AG09319 (cell line): Measurements from ENCODE around the gene MEPE.

Experiments used
- DNase-seq: peaks from one replicate; pipeline ENCODE4 v3.0.0-alpha.2; 2010; ENCODE audit warnings: low read depth; ENCODE audit errors: extremely low read depth
- TF ChIP-seq, protein P1 (sequence below): IDR thresholded peaks from 2 replicates; pipeline ENCODE4 v1.5.1; 2011; ENCODE audit warnings: low read depth, mild to moderate bottlenecking, inconsistent platforms, low read length, moderate library complexity

The MEPE gene

DNA sequence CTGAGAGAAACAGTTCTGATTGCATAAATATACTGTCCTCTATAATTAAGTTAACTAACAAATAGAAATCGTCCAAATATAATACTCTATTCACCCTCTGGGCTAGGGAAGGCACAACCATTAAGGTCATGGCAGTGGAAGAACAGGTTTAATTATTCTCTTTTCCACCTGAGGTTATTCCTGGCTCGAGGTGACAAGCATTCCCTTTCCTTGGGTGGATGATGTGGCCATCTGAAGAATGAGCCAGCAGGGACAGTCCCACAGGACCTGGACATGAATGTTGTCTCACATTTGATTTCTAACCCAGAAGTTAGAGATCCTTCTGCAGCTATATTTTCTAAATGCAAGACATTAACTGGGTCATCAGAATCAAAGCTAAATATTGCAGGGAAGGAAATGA, 27.9 kb upstream of the MEPE start:
- TF ChIP-seq, protein P1, sequence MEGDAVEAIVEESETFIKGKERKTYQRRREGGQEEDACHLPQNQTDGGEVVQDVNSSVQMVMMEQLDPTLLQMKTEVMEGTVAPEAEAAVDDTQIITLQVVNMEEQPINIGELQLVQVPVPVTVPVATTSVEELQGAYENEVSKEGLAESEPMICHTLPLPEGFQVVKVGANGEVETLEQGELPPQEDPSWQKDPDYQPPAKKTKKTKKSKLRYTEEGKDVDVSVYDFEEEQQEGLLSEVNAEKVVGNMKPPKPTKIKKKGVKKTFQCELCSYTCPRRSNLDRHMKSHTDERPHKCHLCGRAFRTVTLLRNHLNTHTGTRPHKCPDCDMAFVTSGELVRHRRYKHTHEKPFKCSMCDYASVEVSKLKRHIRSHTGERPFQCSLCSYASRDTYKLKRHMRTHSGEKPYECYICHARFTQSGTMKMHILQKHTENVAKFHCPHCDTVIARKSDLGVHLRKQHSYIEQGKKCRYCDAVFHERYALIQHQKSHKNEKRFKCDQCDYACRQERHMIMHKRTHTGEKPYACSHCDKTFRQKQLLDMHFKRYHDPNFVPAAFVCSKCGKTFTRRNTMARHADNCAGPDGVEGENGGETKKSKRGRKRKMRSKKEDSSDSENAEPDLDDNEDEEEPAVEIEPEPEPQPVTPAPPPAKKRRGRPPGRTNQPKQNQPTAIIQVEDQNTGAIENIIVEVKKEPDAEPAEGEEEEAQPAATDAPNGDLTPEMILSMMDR: no peak

DNA sequence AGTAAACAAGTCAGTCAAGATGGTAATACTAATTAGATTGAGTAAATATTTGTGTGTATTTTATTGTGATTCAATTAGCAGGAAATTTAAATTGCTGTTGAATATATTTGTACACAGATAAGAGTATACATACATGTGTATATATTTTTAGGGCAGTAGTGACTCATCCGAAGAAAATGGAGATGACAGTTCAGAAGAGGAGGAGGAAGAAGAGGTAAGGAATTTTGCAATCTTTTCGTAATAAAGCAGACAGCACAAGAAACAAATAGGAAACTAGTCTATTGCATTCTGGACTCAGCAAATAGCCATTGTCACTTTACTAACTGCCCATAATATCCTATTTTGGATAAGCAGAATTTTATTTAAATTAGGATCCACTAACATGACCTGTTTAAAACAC, 26.8 kb upstream of the MEPE start:
- DNase-seq: no peak
- TF ChIP-seq, protein P1: no peak

More for the DNA sequence above, 27.9 kb upstream of the MEPE start:
- no peak for DNase-seq

DNA sequence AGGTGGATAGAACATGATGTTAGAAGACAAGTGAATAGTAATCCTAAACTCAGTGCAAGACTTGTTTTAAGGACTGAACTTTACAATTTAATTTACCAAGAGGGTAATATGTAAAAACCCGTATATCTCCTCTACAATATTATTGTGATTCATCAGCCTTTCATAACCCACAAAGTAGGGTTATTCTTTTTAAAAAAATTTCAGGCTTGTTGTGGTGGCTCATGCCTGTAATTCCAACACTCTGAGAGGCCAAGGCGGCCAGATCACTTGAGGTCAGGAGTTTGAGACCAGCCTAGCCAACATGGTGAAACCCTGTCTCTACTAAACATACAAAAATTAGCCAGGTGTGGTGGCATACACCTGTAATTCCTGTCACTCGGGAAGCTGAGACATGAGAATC, 26.2 kb upstream of the MEPE start:
- DNase-seq: no peak
- TF ChIP-seq, protein P1: no peak

DNA sequence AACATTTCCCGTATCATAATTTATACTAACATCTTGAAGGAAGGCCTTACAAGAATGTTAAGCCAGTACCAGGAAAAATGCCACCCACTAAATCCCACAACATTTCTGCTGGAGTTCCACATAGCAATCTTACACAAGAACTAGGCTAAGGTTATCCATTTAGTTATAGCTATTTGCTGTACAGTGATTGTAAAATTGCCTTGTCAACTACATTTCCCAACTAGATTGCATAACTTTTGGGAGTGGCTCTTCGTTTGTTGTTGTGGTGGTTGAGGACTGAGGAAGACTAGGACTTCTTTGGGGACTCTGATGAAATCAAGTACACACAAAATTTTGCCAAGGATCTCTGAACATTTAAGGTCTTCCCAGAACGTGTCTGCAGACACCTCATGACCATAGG, 25.4 kb upstream of the MEPE start:
- DNase-seq: no peak
- TF ChIP-seq, protein P1: no peak

DNA sequence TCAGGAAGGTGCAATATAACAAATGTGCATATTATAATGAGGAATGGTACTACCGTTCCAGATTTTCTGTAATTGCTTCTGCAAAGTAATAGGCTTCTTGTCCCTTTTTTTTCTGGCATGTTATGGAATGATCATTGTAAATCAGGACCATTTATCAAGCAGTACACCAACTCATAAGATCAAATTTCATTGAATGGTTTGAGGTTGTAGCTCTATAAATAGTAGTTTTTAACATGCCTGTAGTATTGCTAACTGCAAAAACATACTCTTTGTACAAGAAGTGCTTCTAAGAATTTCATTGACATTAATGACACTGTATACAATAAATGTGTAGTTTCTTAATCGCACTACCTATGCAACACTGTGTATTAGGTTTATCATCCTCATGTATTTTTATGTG, 20.8 kb upstream of the MEPE start:
- TF ChIP-seq, protein P1: no peak
- no peak for DNase-seq

DNA sequence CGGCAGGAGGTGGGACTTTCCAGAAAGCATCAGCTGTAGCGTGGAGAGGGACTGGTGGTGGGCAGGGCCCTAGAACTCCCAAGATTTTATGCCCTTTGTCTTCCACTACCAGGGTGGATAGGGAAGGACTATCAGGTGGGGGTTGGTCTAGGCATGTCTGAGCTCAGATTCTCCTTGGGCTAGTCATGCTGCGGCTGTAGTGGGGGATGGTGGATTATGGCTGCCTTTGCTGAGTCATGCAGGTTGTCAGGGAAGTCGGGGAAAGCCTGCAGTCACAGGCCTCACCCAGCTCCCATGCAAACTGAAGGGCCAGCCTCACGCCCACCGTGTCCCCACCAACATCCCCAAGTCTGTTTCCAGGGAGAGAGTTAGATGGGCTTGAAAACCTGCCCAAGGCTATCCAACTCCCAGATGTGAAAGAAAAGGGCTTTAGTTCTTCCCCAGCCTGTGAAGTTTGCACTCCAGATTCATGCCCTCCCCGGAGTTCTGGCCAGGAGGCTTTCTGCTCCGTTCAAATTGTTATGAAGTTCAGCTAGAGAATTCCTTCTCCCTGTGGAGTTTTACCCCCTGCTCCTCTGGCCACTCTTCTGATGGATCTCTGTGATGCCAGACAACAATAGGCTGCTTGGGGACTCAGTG, 13.4 kb upstream of the MEPE start:
- DNase-seq: peak; percentile 5
- TF ChIP-seq, protein P1: no peak

DNA sequence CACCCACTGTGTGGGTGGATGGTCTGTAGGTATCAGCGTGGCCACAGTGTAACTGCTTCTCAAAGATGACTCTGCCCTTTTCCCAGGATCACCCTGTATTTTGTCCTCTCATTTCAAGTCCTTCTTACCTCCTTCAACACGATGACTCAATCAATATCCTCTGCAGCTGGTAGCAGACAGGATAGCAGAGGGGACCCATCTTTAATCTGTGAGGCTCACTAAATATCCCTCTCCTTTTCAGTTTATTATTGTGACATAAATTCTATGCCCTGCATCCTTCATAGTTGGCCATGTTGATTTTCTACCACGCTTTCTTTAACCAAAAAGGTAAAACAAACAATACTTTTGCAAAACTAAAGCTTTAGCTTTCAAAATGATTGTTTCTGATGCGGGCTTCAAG, 9.6 kb upstream of the MEPE start:
- TF ChIP-seq, protein P1: no peak
- no peak for DNase-seq
